Keratinocyte (primary cell): ENCODE measurements around the gene SNW1. TPM values are rescaled to one million over a fixed set of nuclear protein-coding genes. Genes with fewer than 3 reads are reported as not detected.

ENCODE experiments used
- DNase-seq: peaks from one replicate; pipeline ENCODE4 v3.0.0-alpha.2; 2011; ENCODE audit warnings: low read depth, missing footprints, low spot score
- FAIRE-seq: peaks from 2 replicates; lab custom pipeline; 2011; peaks lifted over from hg19 to GRCh38; lab: Jason Lieb, UNC
- H2AFZ ChIP-seq: 2 replicates; pipeline ENCODE4 v1.6.0; 2012; ENCODE audit warnings: low read length, control low read depth, inconsistent platforms; ENCODE audit not compliant: control insufficient read depth
- H3K27ac ChIP-seq: 2 replicates; pipeline ENCODE4 v1.5.1; 2011; ENCODE audit warnings: low read length; ENCODE audit not compliant: control insufficient read depth, insufficient read depth
- H3K27me3 ChIP-seq: 3 replicates; pipeline ENCODE4 v1.6.0; 2011; ENCODE audit warnings: low read length; ENCODE audit not compliant: control insufficient read depth, insufficient read depth; ENCODE audit errors: extremely low read depth
- H3K36me3 ChIP-seq, 2 experiments: 2 replicates in 1 of 2; 3 replicates in 1 of 2; pipeline ENCODE4 v1.5.1; 2011; ENCODE audit warnings: low read length in 2 of 2, mild to moderate bottlenecking in 1 of 2; ENCODE audit not compliant: control insufficient read depth in 2 of 2, insufficient read depth in 2 of 2; ENCODE audit errors: extremely low read depth in 1 of 2
- H3K4me1 ChIP-seq: 3 replicates; pipeline ENCODE4 v1.5.1; 2011; ENCODE audit warnings: low read length; ENCODE audit not compliant: control insufficient read depth, insufficient read depth; ENCODE audit errors: extremely low read depth
- H3K4me2 ChIP-seq: 3 replicates; pipeline ENCODE4 v1.6.0; 2011; ENCODE audit warnings: low read depth, low read length; ENCODE audit not compliant: control insufficient read depth, insufficient read depth; ENCODE audit errors: extremely low read depth
- H3K4me3 ChIP-seq, 3 experiments: fragments of 200-600 bp in 1 of 3; sonication (generic) in 1 of 3; 2 replicates in 2 of 3; 3 replicates in 1 of 3; pipeline ENCODE4 v1.5.1; 2011 to 2016; ENCODE audit warnings: low read length in 3 of 3, mild to moderate bottlenecking in 3 of 3, control low read depth in 2 of 3, inconsistent platforms in 1 of 3, low read depth in 1 of 3, mixed read lengths in 1 of 3, mixed run types in 1 of 3, moderate library complexity in 1 of 3; ENCODE audit not compliant: control insufficient read depth in 2 of 3, insufficient read depth in 2 of 3; ENCODE audit errors: extremely low read depth in 1 of 3
- H3K79me2 ChIP-seq: 2 replicates; pipeline ENCODE4 v1.6.0; 2012; ENCODE audit warnings: low read length; ENCODE audit not compliant: control insufficient read depth, insufficient read depth
- H3K9ac ChIP-seq: 3 replicates; pipeline ENCODE4 v1.6.0; 2011; ENCODE audit warnings: low read length; ENCODE audit not compliant: control insufficient read depth, insufficient read depth; ENCODE audit errors: extremely low read depth
- H3K9me1 ChIP-seq: 3 replicates; pipeline ENCODE4 v1.6.0; 2011; ENCODE audit warnings: low read length; ENCODE audit not compliant: control insufficient read depth, insufficient read depth; ENCODE audit errors: extremely low read depth
- H3K9me3 ChIP-seq: 2 replicates; pipeline ENCODE4 v1.5.1; 2012; ENCODE audit warnings: low read depth, low read length; ENCODE audit not compliant: control insufficient read depth
- H4K20me1 ChIP-seq: 3 replicates; pipeline ENCODE4 v1.6.0; 2011; ENCODE audit warnings: low read length; ENCODE audit not compliant: control insufficient read depth, insufficient read depth; ENCODE audit errors: extremely low read depth
- EZH2 ChIP-seq: IDR thresholded peaks from one replicate; pipeline ENCODE4 v1.6.1; 2012; ENCODE audit warnings: inconsistent platforms, mild to moderate bottlenecking, low read length, moderate library complexity
- dilution Hi-C: fragments of 300-500 bp; cut with MboI; formaldehyde crosslinking; loops from one replicate; pipeline ENCODE4 v1.7.0; 2020; ENCODE audit warnings: low sequenced_read_pairs; ENCODE audit not compliant: extremely low pct_ligation_motif_present
- polyA plus RNA-seq, 5 experiments: library from polyadenylated mRNA; depleted of rRNA in 3 of 5; stranded (reverse) in 3 of 5; stranded (forward) in 1 of 5; unstranded in 1 of 5; fragments of >200 nt; gene quantifications; 1 replicate in 1 of 5; 2 replicates in 3 of 5; 3 replicates in 1 of 5; pipeline versions ENCODE4 v1.2.1 to v1.2.3, GENCODE V29; 2011 to 2012; ENCODE audit warnings: missing spikeins in 2 of 5, low read depth in 1 of 5, low replicate concordance in 1 of 5
- TF ChIP-seq, protein P1 (sequence below), 3 experiments: IDR thresholded peaks in 1 of 3; conservative IDR thresholded peaks in 1 of 3; optimal IDR thresholded peaks in 1 of 3; 2 replicates in 2 of 3; 3 replicates in 1 of 3; pipeline versions ENCODE3 to v1.5.1; 2011; ENCODE audit warnings: low read length in 3 of 3, mild to moderate bottlenecking in 3 of 3, moderate library complexity in 2 of 3, control low read depth in 1 of 3, inconsistent platforms in 1 of 3; ENCODE audit not compliant: insufficient read depth in 2 of 3; ENCODE audit errors: extremely low read depth in 1 of 3

The SNW1 gene
- polyA plus RNA-seq, 1 donor (not counting 4 experiments of a cell fraction or from before 2014, with no cell fraction given): 52.5 TPM

DNA sequence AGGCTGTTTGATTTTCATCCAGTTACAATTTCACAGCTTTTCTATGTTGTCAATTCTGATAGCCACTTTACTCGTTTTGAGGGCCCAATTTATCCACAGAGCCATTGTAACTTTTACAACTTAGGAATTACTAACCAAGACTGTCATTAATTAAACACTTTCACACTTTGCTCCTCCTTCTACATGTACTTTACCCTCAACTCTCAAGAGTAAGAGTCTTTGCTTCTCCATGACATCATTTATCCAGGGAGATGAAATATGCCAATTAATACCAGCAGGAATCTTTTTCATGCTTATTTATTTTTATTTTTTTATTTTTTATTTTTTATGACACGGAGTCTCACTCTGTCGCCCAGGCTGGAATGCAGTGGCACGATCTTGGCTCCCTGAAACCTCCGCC is 39.5 kb downstream of the SNW1 start:
- no peak overlapping the region for H3K4me3 ChIP-seq
- H3K9me1 ChIP-seq: no peaks in the 10 kb centered on the region
- H4K20me1 ChIP-seq: no peaks in the 10 kb centered on the region
- H3K9ac ChIP-seq: no peak overlapping the region
- no peak for FAIRE-seq
- dilution Hi-C loops: no loop called here
- H3K4me1 ChIP-seq: no peaks in the 10 kb centered on the region
- DNase-seq: no peak
- peaks cover 13 to 14% of the 10 kb centered on the region in 2 experiments for H3K36me3 ChIP-seq
- TF ChIP-seq EZH2: no peak
- TF ChIP-seq, protein P1, sequence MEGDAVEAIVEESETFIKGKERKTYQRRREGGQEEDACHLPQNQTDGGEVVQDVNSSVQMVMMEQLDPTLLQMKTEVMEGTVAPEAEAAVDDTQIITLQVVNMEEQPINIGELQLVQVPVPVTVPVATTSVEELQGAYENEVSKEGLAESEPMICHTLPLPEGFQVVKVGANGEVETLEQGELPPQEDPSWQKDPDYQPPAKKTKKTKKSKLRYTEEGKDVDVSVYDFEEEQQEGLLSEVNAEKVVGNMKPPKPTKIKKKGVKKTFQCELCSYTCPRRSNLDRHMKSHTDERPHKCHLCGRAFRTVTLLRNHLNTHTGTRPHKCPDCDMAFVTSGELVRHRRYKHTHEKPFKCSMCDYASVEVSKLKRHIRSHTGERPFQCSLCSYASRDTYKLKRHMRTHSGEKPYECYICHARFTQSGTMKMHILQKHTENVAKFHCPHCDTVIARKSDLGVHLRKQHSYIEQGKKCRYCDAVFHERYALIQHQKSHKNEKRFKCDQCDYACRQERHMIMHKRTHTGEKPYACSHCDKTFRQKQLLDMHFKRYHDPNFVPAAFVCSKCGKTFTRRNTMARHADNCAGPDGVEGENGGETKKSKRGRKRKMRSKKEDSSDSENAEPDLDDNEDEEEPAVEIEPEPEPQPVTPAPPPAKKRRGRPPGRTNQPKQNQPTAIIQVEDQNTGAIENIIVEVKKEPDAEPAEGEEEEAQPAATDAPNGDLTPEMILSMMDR (optimal IDR thresholded peaks at IDR 0.05 in 1 of 3, IDR thresholded peaks at IDR 0.05 in 1 of 3, conservative IDR thresholded peaks at IDR 0.05 in 1 of 3; ENCODE audit: extremely low read depth in 1 of 3, insufficient read depth in 2 of 3, low read length in 3 of 3): no peak
- no peak overlapping the region for H3K27ac ChIP-seq
- H3K9me3 ChIP-seq: no peaks in the 10 kb centered on the region
- H3K4me2 ChIP-seq: no peak overlapping the region
- no peak overlapping the region for H2AFZ ChIP-seq
- H3K27me3 ChIP-seq: no peaks in the 10 kb centered on the region
- no peaks in the 10 kb centered on the region for H3K79me2 ChIP-seq

DNA sequence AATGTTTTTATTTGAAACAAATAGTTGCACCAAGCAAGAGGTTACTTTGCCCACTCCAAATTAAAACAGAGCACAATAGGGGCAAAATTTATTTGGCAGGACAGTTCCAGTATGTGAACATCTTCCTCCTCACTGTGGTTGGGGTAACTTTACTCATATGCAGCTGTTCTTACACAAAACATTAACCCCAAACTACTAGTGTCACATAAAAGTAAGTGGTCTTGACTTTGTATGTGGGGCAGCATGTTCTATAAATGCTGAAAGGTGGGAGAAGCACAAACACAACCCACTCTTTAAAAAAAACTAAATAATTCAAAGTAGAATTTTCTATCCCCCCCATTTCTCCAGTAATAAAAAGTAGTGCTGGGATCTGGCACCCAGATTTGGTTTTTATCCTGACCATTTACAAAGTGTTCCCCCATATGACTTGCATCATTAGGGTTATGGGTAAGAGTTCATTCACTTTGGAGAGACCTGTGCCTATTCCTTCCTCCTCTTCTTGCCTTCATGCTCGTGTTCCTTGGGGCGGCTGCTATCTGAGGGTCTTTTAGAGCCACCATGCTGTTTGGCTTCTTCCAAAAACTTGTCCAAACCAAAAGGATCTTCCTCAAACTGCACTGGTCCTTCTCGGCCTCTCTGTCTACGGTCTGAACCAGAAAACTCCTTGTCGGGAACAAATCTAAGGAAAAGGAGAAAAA is 43.2 kb downstream of the SNW1 start:
- Histone ChIP-seq H3K9ac (no peak overlapping the region), H3K4me2 (no peak overlapping the region), H3K9me3 (no peaks in the 10 kb centered on the region), H3K9me1 (no peaks in the 10 kb centered on the region), H3K36me3 (peaks cover 11 to 13% of the 10 kb centered on the region in 2 experiments), H4K20me1 (no peaks in the 10 kb centered on the region), H3K27me3 (no peaks in the 10 kb centered on the region), H3K27ac (no peak overlapping the region), H2AFZ (no peak overlapping the region), H3K4me1 (no peaks in the 10 kb centered on the region), H3K79me2 (peaks cover 22% of the 10 kb centered on the region), H3K4me3 (no peak overlapping the region)
- DNase-seq (no peak), FAIRE-seq (no peak)
- TF ChIP-seq, protein P1 (optimal IDR thresholded peaks at IDR 0.05 in 1 of 3, IDR thresholded peaks at IDR 0.05 in 1 of 3, conservative IDR thresholded peaks at IDR 0.05 in 1 of 3; ENCODE audit: extremely low read depth in 1 of 3, insufficient read depth in 2 of 3, low read length in 3 of 3): no peak
- no peak for TF ChIP-seq EZH2
- dilution Hi-C loops: no loop called here
